NCI-H82 (cell line): ENCODE measurements around the gene EN2.

Source experiments
- DNase-seq: peaks from one replicate; lab custom pipeline; 2025; lab: John Stamatoyannopoulos, UW

Gene EN2

DNA sequence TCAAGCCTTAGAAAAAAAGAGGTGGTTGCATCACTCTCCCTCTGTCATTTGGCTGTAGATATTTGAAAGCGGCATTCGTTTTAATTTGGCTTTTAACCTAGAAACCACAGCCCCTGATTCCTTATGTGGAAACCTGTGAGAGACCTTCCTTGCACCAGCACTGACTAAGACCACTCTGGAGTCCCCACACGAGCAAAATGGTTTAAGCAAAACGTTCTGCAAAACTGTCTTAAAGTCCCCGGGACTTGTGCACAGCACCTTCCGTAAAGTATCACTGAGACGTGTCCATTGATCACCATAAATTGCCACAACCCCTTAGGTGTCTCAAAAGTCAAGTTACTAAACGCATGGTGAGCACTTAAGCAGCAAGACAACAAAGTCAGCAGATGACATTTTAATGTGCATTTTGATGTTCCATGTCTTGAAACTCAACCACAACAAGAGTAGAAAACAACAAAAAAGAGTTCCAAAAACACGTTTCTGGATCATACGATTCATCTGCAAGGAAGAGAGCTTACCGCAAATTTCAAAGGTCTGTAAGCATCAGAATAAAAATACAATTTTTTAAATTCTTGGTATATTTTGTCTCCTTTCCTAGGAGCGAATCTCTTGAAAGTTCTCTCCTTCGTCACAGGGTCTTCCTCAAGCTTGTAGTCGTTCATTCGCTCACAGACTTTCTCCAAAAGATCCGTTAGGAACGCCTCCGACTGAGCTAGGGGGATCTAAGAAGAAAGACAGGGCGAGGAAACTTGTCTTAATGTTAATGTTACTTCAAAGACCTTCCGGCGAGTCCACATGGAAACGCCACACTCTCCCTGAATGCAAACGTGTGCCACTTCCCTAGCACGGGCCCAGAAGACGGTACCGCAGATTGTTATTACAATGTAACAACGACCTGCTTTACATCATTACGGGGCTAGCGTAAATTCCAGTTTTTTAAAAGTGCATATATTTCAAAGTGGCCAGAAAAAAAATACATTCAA, 50.7 kb downstream of the EN2 start:
- no peak for DNase-seq

GRCh38 chr7:155509359-155509724, 51.4 kb downstream of the EN2 start:
- DNase-seq = no peak

DNA sequence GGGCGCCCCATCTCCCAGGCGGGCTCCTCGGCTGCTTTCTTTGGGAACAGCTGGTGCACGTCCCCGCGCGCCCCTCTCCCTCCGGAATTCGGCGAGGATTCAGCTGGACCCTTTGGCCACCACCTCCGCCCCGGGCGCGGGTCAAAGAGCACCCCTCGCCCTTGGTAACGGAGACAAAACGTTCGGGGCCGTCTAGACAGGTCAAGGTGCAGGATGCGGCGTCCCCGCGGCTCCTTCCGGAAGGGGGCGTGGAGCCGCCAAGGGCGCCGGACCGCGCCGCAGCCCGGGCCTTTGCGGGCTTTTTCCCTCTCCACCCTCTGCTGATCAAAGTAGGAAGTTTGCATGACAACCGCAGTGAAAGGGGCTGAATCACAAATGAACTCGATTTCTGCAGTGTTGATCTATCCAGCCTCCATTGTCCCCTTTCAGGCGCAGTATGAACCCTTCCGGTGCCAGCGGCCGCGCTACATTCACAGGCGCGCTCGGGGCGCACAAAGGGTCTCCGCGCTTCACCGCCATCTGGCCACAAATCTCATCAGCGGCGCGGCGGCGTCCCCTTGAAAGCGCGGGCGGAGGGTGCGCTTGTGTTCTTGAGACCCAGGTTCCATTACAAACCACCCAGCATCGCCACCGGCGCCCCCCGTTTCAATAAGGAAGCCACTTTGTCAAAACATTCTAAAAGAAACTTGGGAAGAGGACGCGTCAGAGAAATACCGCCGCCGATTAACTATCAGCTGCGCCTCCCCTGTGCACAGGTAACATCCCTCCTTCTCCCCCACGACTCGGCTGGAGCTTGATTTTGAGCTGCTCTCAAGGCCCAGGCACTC, 52.0 kb downstream of the EN2 start:
- peak; percentile 47 for DNase-seq

DNA sequence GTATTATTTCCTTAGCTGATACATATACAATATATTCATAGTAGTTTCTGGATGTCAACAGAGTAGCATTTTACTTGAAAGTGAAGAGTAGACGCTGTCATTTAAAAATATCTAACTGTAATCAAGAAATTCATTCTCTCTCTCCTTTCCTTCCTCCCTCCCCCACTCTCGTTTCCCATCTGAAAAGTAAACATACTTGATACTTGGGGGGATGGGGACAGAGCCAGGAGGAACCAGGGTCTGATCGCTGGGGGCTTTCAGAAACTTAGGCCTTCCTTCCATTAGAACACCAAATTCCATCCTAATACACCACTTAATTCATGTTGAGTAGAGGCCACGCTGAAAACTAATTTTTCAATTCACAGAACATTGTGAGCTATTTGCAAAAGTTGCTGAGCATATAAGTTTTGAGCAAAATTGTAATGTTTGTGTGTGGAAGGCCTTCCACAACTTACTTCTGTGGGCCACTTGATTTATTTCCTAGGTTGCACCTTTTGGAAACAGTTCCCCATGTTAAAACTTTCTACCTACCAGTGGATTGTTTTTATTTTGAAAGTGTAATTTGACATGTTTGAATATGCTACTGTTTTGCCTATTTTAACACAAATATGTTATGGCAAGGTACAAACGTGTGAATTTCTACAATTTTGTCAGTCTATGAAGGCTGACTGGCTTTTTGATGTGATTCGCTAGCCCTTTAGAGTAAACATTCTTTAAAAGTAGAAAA, 53.2 kb downstream of the EN2 start:
- DNase-seq = no peak

DNA sequence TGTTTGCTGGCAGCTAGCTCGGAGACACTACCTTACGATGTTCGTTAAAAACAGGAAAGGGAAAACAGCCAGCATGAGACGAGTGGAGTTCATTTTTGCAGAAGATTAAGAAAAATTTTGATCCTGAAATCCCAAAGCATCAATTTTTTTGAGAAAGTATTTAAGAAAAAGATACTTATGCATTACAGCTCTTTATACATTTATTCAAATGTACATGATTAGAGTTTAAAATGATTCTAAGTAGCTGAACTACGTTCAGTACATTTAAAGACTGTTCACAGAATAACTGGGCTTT, 53.7 kb downstream of the EN2 start:
- no peak for DNase-seq

- DNase-seq = no peak
These were observed 54.4 kb downstream of the EN2 start for GRCh38 chr7:155512246-155512887.

DNA sequence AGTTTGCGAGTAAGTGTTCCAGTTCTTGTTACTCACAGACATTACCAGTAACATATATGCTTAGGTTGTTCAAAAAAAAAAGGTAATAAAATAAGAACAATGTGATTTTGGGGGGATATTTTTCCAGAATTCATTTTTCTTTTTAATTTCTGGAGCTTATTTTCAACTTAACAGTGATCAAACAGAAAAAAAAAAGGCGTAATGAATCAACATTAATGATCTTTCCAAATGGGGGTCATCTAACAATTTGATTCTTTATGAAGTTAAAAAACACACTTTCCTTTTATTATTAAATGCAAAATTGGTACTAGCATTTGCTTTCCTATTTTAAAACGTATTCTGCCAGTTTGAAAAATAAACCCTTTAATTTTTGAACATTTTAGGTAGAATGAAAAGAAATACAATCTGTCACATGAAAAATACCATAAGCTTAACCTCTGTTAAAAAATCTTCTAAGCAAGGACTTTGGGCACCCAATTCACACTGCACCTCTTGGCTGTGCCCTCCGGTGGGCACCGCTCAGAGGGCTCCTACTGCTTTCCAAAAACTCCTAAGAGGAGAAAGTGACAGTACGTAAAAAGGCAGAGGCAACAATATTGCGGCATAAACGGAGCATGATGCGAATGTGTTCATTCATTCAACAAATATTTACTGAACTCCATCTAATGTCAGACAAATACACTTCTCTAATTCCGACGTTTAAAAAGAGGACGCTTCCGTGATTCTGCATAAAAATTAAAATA, 55.8 kb downstream of the EN2 start:
- DNase-seq = no peak

DNA sequence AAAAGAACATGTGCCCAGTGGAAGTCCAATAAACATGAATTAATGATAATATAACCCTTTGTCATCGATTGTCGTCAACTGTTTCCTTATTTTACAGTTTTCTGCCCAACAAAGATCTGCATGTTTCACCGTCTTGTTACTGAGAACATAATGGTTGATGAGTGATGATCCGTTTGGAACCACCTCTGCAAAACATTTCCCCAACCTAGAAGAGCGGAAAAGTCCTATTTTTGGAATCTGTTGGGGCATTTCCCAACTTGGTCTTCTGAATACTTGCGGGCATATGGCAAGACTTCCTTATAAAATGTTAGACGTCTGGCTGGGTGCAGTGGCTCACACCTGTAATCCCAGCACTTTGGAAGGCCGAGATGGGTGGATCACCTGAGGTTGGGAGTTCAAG, 56.4 kb downstream of the EN2 start:
- DNase-seq = no peak
